Panc1 (cell line): Measurements from ENCODE around the gene TSPAN5. TPM values are rescaled to one million over a fixed set of nuclear protein-coding genes. Genes with fewer than 3 reads are reported as not detected.

Experiments
- ATAC-seq: fragments of 200-7000 bp; cut with Tn5 transposase; 2 replicates; pipeline ENCODE4 v1.9.1; 2020; ENCODE audit warnings: mild to moderate bottlenecking, moderate library complexity
- BruUV-seq: library from RNA; stranded (reverse); fragments of 400-500 nt; replicated peaks from 2 replicates; lab custom pipeline; 2021; lab: Mats Ljungman, UMichigan
- CTCF ChIA-PET: fragments of 300-600 bp; sonication (Branson Sonifier 250); formaldehyde crosslinking; loops from one replicate; lab custom pipeline; 2022; ENCODE audit warnings: antibody characterized with exemption; lab: Charles Lee
- POLR2A ChIA-PET: fragments of 300-600 bp; sonication (Branson Sonifier 250); formaldehyde crosslinking; loops from one replicate; lab custom pipeline; 2022; ENCODE audit warnings: antibody characterized with exemption; lab: Charles Lee
- DNase-seq: peaks from one replicate; pipeline ENCODE4 v3.0.0-alpha.2; 2010; ENCODE audit warnings: low read depth, low spot score
- H3K27ac ChIP-seq: 2 replicates; pipeline ENCODE4 v1.5.1; 2011; ENCODE audit warnings: mild to moderate bottlenecking, low read length, inconsistent platforms
- H3K27me3 ChIP-seq: fragments of 200-500 bp; sonication (Bioruptor generic); 2 replicates; pipeline ENCODE4 v1.6.0; 2014; ENCODE audit warnings: low read length, inconsistent platforms; ENCODE audit not compliant: control insufficient read depth, insufficient read depth
- H3K36me3 ChIP-seq: fragments of 200-500 bp; sonication (Bioruptor generic); 2 replicates; pipeline ENCODE4 v1.5.1; 2014; ENCODE audit warnings: inconsistent platforms, mild to moderate bottlenecking, low read length, moderate library complexity; ENCODE audit not compliant: control insufficient read depth, insufficient read depth
- H3K4me1 ChIP-seq: 2 replicates; pipeline ENCODE4 v1.5.1; 2011; ENCODE audit warnings: inconsistent platforms, mild to moderate bottlenecking, low read length, moderate library complexity; ENCODE audit not compliant: control insufficient read depth, insufficient read depth
- H3K4me3 ChIP-seq, 2 experiments: 2 replicates each; pipeline ENCODE4 v1.5.1; 2011 to 2012; ENCODE audit warnings: low read depth in 2 of 2, low read length in 2 of 2, mild to moderate bottlenecking in 2 of 2, inconsistent platforms in 1 of 2, moderate library complexity in 1 of 2
- H3K9me3 ChIP-seq: fragments of 200-500 bp; sonication (Bioruptor generic); 2 replicates; pipeline ENCODE4 v1.5.1; 2014; ENCODE audit warnings: low read depth, mild to moderate bottlenecking, inconsistent platforms, low read length, moderate library complexity; ENCODE audit not compliant: control insufficient read depth, insufficient read depth
- CTCF ChIP-seq: fragments of 450-650 bp; IDR thresholded peaks from 2 replicates; pipeline ENCODE4 v1.5.1; 2017; ENCODE audit warnings: mild to moderate bottlenecking
- POLR2AphosphoS5 ChIP-seq: IDR thresholded peaks from 2 replicates; pipeline ENCODE4 v1.6.1; 2012; ENCODE audit warnings: mild to moderate bottlenecking, low read depth, low read length, moderate library complexity
- REST ChIP-seq, 2 experiments: IDR thresholded peaks; 2 replicates each; pipeline ENCODE4 v1.6.1; 2011 to 2012; ENCODE audit warnings: low read depth in 2 of 2, control low read depth in 1 of 2, low read length in 1 of 2, mild to moderate bottlenecking in 1 of 2, moderate library complexity in 1 of 2; ENCODE audit not compliant: insufficient read depth in 1 of 2
- SIN3A ChIP-seq: IDR thresholded peaks from 2 replicates; pipeline ENCODE4 v1.6.1; 2012; ENCODE audit warnings: low read depth, mild to moderate bottlenecking, low read length, moderate library complexity, borderline replicate concordance; ENCODE audit not compliant: insufficient read depth
- TCF7L2 ChIP-seq: IDR thresholded peaks from 2 replicates; pipeline ENCODE4 v1.6.1; 2011; ENCODE audit warnings: mild to moderate bottlenecking, low read depth, low read length, inconsistent platforms
- in situ Hi-C: cut with HindIII; loops from 2 replicates; pipeline ENCODE4 v1.10.0; 2016; ENCODE audit warnings: low sequenced_read_pairs, low pct_unique_long_range_greater_than_20kb
- intact Hi-C: fragments of 100-400 bp; cut with micrococcal nuclease; formaldehyde crosslinking; loops from one replicate; pipeline ENCODE4 v1.10.0; 2022; ENCODE audit not compliant: unreplicated experiment
- total RNA-seq: library from RNA; stranded (reverse); gene quantifications from one replicate; pipeline ENCODE4 v1.2.1, GENCODE V29; 2021; ENCODE audit not compliant: unreplicated experiment

The TSPAN5 gene
- total RNA-seq, 1 experiment from 2014 or later = 61.9 TPM

- Histone ChIP-seq H3K27me3 (no peaks in the 10 kb centered on the region), H3K36me3 (no peaks in the 10 kb centered on the region; the same call in 1 of the 2 replicates), H3K4me3 (no peak overlapping the region), H3K4me1 (no peaks in the 10 kb centered on the region), H3K9me3 (no peaks in the 10 kb centered on the region), H3K27ac (no peak overlapping the region)
- no peak for ATAC-seq
- ChIA-PET CTCF (no interaction called here), POLR2A (no interaction called here)
- DNase-seq = no peak
- no TSS peak for BruUV-seq
- in situ Hi-C loops (no loop called here), intact Hi-C loops (no loop called here)
- TF ChIP-seq POLR2AphosphoS5 (no peak), TCF7L2 (no peak), REST (IDR thresholded peaks at IDR 0.05; ENCODE audit: insufficient read depth in 1 of 2, low read depth in 2 of 2, low read length in 1 of 2) (no peak), SIN3A (no peak), CTCF (no peak)
These were observed 154.7 kb downstream of the TSPAN5 start for GRCh38 chr4:98503676-98504075.

DNA sequence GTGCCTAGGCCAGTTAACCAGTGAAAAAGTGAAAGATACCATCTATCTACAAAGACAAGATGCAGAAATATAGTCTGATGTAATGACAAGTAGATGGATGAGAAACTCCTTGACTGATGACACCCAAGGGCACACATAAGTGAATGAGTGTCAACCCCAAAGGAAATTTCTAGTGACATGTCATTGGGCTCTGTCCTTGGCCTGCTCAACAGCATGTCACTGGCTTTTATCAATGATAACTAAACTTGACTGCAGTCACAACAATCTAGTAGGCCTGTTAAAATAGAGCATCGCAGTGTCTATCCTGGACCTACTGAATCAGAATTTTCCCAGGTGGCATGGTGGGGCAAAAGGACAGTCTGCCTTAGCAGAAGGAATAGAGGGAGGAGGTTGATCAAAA lies 155.8 kb downstream of the TSPAN5 start:
- Histone ChIP-seq H3K4me1 (no peaks in the 10 kb centered on the region), H3K36me3 (no peaks in the 10 kb centered on the region; the same call in 1 of the 2 replicates), H3K27me3 (no peaks in the 10 kb centered on the region), H3K9me3 (no peaks in the 10 kb centered on the region), H3K4me3 (no peak overlapping the region), H3K27ac (no peak overlapping the region)
- ChIA-PET POLR2A (no interaction called here), CTCF (no interaction called here)
- intact Hi-C loops = no loop called here
- ATAC-seq = no peak
- TF ChIP-seq SIN3A = no peak
- no TSS peak for BruUV-seq
- in situ Hi-C loops = no loop called here
- no peak for DNase-seq

DNA sequence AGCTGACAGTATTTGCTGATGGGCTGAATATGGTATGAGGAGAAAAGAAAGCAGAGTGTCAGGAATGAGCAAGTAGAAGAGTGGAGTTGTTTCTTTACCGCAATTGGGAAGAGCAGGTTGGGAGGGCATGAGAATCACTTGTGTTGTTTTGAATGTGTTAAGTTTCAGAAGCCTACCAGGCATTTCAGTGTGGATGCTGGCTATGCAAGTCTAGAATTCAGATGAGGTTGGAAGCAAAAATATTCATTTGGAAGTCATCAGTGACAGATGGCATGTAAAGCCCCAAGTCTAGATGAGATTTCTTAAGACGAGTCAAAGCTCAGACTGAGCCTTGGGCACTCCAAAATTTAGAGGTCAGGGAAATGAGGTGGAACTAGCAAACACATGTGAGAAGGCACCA lies 156.4 kb downstream of the TSPAN5 start:
- ChIA-PET POLR2A (no interaction called here), CTCF (no interaction called here)
- H3K4me1 ChIP-seq = no peaks in the 10 kb centered on the region
- no peaks in the 10 kb centered on the region for H3K9me3 ChIP-seq
- H3K4me3 ChIP-seq = no peak overlapping the region
- no peaks in the 10 kb centered on the region; the same call in 1 of the 2 replicates for H3K36me3 ChIP-seq
- ATAC-seq (no peak), DNase-seq (no peak)
- H3K27ac ChIP-seq = no peak overlapping the region
- in situ Hi-C loops (no loop called here), intact Hi-C loops (no loop called here)
- no peak for TF ChIP-seq TCF7L2
- no peak for TF ChIP-seq CTCF
- TF ChIP-seq REST (IDR thresholded peaks at IDR 0.05; ENCODE audit: insufficient read depth in 1 of 2, low read depth in 2 of 2, low read length in 1 of 2) = no peak
- no peak for TF ChIP-seq POLR2AphosphoS5
- no peak for TF ChIP-seq SIN3A
- no TSS peak for BruUV-seq
- H3K27me3 ChIP-seq = no peaks in the 10 kb centered on the region
